Tibial artery (tissue), 4 donors: ENCODE data around the gene SYCE1L.

Experiments used
- DNase-seq, 2 donors: peaks; one replicate each; pipeline ENCODE4 v3.0.0-alpha.2; 2019
- H3K27ac ChIP-seq, 2 donors: fragments of 200-600 bp; sonication (generic) in 1 of 2; 1 replicate in 1 of 2; 2 replicates in 1 of 2; pipeline ENCODE4 v1.5.1; 2018 to 2019; ENCODE audit warnings: mild to moderate bottlenecking in 1 of 2
- H3K27me3 ChIP-seq, 2 donors: fragments of 200-600 bp; sonication (generic) in 1 of 2; one replicate each; pipeline versions ENCODE4 v1.5.1 to v1.6.0; 2016 to 2019
- H3K36me3 ChIP-seq, 3 donors: fragments of 200-600 bp; sonication (generic) in 2 of 3; one replicate each; pipeline ENCODE4 v1.5.1; 2016 to 2019; ENCODE audit warnings: mild to moderate bottlenecking in 2 of 3
- H3K4me1 ChIP-seq, 4 donors: fragments of 200-600 bp; sonication (generic) in 2 of 4; 1 replicate in 3 of 4; 2 replicates in 1 of 4; pipeline ENCODE4 v1.5.1; 2016 to 2019
- H3K4me3 ChIP-seq, 2 donors: fragments of 200-600 bp; sonication (generic) in 1 of 2; 1 replicate in 1 of 2; 2 replicates in 1 of 2; pipeline ENCODE4 v1.5.1; 2018 to 2019; ENCODE audit warnings: mild to moderate bottlenecking in 2 of 2
- H3K9me3 ChIP-seq, 3 donors: fragments of 200-600 bp; sonication (generic) in 1 of 3; one replicate each; pipeline ENCODE4 v1.5.1; 2016 to 2019
- intact Hi-C: fragments of 100-400 bp; cut with DNase I; formaldehyde crosslinking; loops from one replicate; pipeline ENCODE4 v1.15.0; 2023; ENCODE audit warnings: low total_unique reads
- TF ChIP-seq, protein P1 (sequence below), 2 experiments: fragments of 200-600 bp in 1 of 2; fragments of 450-650 bp in 1 of 2; IDR thresholded peaks; one replicate each; pipeline ENCODE4 v1.5.1; 2017 to 2019; ENCODE audit warnings: antibody characterized with exemption in 2 of 2, mild to moderate bottlenecking in 1 of 2, moderate library complexity in 1 of 2

The SYCE1L gene

DNA sequence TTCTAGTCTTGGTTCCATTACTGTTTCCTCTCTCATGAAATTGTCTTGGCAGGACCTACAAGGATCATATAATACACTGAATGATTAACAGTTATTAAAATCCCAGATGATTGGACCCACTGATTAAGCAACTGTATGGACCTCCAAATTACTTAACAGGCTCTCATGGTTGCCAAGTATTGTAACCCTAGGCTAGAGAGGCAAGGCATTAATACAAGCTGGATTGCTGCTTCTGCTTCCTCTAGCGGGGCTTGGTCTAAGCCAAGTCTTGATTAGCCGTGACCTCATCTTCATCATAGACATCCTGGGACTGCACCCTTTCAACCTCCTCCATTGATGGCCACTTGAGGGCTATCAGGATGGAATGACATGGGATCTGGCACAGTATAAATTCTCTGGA is 46.9 kb downstream of the SYCE1L start:
- Histone ChIP-seq H3K36me3 (no peaks in the 10 kb centered on the region), H3K4me3 (no peak overlapping the region), H3K4me1 (no peaks in the 10 kb centered on the region), H3K27me3 (no peaks in the 10 kb centered on the region), H3K27ac (no peak overlapping the region), H3K9me3 (no peaks in the 10 kb centered on the region)
- no peak for DNase-seq
- TF ChIP-seq, protein P1, sequence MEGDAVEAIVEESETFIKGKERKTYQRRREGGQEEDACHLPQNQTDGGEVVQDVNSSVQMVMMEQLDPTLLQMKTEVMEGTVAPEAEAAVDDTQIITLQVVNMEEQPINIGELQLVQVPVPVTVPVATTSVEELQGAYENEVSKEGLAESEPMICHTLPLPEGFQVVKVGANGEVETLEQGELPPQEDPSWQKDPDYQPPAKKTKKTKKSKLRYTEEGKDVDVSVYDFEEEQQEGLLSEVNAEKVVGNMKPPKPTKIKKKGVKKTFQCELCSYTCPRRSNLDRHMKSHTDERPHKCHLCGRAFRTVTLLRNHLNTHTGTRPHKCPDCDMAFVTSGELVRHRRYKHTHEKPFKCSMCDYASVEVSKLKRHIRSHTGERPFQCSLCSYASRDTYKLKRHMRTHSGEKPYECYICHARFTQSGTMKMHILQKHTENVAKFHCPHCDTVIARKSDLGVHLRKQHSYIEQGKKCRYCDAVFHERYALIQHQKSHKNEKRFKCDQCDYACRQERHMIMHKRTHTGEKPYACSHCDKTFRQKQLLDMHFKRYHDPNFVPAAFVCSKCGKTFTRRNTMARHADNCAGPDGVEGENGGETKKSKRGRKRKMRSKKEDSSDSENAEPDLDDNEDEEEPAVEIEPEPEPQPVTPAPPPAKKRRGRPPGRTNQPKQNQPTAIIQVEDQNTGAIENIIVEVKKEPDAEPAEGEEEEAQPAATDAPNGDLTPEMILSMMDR (IDR thresholded peaks at IDR 0.05), result no peak
- intact Hi-C loops, result no loop called here

- no peaks in the 10 kb centered on the region for H3K9me3 ChIP-seq
- no peak overlapping the region for H3K27ac ChIP-seq
- intact Hi-C loops, result no loop called here
- no peaks in the 10 kb centered on the region for H3K4me1 ChIP-seq
- no peaks in the 10 kb centered on the region for H3K27me3 ChIP-seq
- DNase-seq, result no peak
- TF ChIP-seq, protein P1 (IDR thresholded peaks at IDR 0.05), result no peak
- H3K36me3 ChIP-seq, result no peaks in the 10 kb centered on the region
- H3K4me3 ChIP-seq, result no peak overlapping the region
Measured at GRCh38 chr16:77250400-77250799, 51.2 kb downstream of the SYCE1L start.
